NOMO-1 treated with dmso at 0.1 percent for 144 hours (cell line): ENCODE data around the gene NCK1.
"Not testable (repeated sequence)": the region's sequence is repeated elsewhere in the genome, so short reads cannot be mapped to it uniquely, and the experiment has no call there.

Experiments used
- DNase-seq: peaks from one replicate; lab custom pipeline; 2025; ENCODE audit not compliant: unreplicated experiment; lab: John Stamatoyannopoulos, UW

NCK1 gene

DNA sequence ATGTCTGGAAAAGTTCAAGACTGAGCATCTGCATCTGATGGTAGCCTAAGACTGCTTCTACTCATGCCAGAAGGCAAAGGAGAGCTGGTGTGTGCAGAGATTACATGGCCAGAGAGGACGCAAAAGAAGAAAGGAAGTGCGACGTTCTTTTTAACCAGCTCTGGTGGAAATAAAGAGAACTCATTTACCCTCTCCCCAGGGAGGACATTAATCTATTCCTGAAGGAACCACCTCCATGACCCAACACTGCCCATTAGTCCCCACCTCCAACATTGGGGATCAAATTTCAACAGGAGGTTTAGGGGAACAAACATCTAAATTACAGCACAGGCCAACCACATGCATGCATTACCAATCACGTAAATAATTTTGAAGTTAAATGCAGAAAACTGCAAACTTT is 1.5 kb upstream of the NCK1 start:
- no peak for DNase-seq

- peak; percentile 44 for DNase-seq
These were observed 762 bp downstream of the NCK1 start for GRCh38 chr3:136862617-136863322.

GRCh38 chr3:136869282-136869681 is 7.3 kb downstream of the NCK1 start:
- DNase-seq: no peak

- DNase-seq: not testable (repeated sequence)
These were observed 10.2 kb downstream of the NCK1 start for GRCh38 chr3:136872258-136872657.

DNA sequence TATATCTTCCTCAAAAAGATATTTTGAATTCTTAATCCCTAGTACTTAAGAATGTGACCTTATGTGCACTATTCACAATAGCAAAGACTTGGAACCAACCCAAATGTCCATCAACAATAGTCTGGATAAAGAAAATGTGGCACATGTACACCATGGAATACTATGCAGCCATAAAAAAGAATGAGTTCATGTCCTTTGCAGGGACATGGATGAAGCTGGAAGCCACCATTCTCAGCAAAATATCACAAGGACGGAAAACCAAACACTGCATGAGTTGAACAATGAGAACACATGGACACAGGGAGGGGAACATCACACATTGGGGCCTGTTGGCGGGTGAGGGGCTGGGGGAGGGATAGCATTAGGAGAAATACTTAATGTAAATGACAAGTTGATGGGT is 17.5 kb downstream of the NCK1 start:
- not testable (repeated sequence) for DNase-seq

DNA sequence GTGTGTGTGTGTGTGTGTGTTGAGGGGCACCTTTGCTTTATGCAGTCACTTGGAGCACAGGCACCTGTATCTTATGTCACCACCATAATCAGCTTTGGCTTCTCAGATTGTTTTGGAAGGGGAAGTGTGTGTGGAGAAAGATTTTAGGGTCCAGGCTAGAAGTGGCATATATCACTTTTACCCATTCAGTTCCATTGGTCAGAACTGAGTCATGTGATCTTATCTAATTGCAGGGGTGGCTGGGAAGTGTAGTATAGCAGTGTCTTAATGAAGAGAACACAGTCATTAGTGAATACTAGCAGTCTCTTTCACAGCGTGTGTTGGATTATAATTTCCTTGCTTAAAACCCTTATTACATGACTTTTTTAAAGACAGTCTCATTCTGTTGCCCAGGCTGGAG is 20.6 kb downstream of the NCK1 start:
- no peak for DNase-seq

DNA sequence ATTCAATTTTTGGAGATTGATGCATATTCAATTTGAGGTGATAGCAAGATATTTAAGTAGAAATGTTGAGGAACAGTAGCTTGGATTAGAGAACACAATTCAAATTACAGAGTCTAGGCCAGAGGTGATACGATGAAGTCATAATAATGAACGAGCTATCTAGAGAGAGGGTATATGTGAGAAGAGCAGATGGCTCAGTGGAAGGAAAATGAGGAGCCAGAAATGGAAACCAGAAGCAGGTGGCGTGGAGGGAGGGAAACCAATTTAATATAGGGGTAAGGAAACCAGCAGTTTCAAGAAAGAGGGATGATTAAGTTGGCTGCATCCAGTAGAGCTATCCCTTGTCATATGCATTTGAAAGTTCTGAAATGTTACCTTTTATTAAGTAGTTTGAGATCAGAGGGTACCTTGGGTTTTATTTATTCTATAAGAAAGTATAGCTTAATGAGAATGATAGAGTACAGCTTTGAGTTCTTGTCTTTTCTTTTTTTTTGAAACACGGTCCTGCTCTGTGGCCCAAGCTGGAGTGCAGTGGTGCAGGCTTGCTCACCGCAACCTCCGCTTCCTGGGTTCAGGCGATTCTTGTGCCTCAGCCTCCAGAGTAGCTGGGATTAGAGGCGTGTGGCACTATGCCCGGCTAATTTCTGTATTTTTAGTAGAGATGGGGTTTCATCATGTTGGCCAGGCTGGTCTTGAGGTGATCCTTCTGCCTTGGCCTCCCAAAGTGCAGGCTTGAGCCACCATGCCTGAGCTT is 22.1 kb downstream of the NCK1 start:
- no peak for DNase-seq

DNA sequence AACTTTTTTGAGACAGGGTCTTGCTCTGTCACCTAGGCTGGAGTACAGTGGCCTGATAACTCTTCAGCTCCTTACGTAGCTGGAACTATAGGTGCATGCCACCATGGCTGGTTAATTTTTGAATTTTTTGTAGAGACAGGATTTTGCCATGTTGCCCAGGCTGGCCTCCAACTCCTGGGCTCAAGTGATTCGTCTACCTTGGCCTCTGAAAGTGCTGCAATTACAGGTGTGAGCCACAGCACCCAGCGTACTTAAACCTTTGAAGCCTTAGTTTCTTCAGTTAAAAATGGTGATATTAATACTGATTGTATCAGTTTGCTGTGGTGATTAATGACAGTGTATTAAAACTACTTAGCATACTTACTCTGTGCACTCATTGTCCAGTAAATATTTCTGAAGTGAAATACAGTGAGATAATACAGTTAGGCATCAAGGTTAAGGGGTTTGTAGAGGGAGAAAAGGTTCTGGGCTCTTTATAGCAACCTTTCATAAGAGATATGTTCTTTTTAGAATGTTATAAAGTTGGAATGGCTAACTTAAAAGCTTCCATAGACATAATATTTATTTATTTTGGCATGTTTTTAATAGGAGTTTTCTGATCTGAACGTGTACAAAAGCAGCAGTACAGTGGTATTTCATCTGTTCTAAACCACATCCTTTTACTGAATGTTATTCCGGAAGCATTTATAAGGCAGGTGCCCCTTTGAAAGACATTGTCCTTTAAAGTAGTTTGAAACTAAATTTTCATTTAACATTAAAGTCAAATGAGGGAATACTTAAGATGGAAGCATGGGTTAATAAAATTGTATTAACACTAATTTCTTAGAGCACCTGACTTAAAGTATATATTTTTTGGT is 23.6 kb downstream of the NCK1 start:
- no peak for DNase-seq

GRCh38 chr3:136889947-136890346 is 27.9 kb downstream of the NCK1 start:
- DNase-seq: no peak

GRCh38 chr3:136891934-136892855 is 30.2 kb downstream of the NCK1 start:
- no peak for DNase-seq

DNA sequence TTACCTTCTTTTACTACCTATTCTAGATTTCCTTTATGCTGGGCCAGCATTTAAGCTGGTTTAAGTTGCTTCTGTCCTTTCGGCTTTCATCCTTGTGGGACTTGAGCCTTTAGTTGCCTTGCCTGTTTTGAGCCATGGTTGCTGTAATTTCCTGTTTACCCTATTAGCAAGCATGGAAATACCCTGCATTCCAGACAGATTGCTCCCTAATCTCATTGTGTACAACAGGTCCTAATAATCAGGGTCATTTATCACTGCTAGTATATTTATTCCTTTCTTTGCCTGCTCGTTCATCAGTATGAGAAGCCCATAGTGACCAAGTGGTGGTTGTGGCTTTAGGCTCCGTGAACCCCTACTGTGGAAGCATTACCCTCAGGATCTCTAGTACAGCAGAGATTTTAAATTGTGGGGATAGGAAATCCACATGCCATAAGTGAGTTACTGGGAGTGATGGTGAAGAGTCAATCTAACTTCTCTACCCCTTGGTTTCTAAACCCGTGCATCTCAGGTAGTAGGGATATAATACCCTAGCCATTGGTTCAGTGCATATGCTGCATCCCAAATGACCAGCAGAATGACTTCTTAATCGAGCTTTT is 31.9 kb downstream of the NCK1 start:
- no peak for DNase-seq

DNA sequence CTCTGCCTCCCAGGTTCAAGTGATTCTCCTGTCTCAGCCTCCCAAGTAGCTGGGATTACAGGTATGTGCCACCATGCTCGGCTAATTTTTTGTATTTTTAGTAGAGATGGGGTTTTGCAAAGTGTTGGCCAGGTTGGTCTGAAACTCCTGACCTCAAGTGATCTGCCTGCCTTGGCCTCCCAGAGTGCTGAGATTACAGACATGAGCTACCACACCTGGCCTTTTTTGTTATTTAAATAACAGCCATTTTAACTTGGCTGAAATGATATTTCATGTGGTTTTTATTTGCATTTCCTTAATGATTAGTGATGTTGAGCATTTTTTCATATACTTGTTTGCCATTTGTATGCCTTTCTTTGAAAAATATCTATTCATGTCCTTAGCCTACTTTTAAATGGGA is 35.2 kb downstream of the NCK1 start:
- DNase-seq: not testable (repeated sequence)

- DNase-seq: no peak
These were observed 36.5 kb downstream of the NCK1 start for GRCh38 chr3:136898549-136898948.

DNA sequence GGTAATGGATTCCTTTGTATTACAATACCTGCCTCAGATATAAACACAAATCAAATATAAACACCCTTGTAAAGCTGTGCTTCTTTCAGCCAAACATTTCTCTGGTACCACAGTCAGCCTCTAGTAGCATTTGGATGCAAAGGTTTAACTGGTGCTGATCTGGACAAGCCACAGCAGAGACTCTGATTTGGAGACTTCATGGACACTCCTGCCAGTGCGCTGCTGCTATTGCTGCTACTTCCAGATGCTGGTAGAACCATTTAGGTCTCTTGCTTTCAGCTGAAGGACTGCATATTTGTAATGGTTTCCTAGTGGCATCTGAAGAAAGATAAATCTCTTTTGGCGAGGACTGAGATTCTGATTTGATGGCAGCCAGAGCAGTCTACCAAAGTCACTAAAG is 36.9 kb downstream of the NCK1 start:
- no peak for DNase-seq

GRCh38 chr3:136899622-136900158 is 37.7 kb downstream of the NCK1 start:
- DNase-seq: no peak

DNA sequence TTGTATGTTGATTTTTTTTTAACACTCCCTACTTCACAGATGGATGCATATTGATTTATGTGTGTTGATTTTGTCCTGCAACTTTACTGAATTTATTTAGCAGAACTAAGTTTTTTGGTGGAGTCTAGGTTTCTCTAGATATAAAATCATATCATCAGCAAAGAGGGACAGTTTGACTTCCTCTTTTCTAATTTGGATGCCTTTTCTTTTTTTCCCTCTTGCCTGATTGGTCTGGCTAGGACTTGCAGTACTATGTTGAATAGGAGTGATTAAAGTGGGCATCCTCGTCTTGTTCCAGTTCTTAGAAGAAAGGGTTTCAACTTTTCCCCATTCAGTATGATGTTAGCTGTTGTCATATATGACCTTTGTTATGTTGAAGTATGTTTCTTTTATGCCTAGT is 38.7 kb downstream of the NCK1 start:
- DNase-seq: not testable (repeated sequence)

DNA sequence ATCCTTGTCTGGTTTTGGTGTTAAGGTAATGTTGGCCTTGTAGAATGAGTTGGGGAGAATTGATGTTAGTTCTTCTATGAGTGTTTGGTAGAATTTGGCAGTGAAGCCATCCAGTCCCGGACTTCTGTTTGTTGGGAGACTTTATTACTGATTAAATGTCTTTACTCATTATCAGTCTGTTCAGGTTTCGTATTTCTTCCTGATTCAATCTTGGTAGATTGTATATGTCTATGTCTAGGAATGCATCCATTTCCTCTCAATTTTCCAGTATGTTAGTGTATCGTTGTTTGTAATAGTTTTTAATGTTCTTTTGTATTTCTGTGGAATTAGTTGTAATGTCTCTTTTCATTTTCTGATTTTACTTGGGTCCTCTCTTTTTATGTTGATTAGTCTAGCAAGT is 39.4 kb downstream of the NCK1 start:
- no peak for DNase-seq

- DNase-seq: not testable (repeated sequence)
These were observed 40.5 kb downstream of the NCK1 start for GRCh38 chr3:136902530-136902929.

DNA sequence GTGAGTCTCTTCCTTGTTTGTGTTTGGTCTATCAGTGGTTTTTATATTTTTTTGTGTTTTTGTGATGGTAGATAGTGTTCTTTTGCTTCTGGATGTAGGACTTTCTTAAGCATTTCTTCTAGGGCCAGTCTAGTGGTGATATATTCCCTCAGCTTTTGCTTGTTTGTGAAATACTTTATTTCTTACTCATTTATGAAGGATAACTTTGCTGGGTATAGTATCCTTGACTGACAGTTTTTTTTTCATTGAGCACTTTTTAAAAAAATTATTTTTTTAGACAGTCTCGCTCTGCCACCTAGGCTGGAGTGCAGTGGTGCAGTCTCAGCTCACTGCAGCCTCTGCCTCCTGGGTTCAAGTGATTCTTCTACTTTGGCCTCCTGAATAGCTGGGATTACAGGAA is 41.9 kb downstream of the NCK1 start:
- no peak for DNase-seq

DNA sequence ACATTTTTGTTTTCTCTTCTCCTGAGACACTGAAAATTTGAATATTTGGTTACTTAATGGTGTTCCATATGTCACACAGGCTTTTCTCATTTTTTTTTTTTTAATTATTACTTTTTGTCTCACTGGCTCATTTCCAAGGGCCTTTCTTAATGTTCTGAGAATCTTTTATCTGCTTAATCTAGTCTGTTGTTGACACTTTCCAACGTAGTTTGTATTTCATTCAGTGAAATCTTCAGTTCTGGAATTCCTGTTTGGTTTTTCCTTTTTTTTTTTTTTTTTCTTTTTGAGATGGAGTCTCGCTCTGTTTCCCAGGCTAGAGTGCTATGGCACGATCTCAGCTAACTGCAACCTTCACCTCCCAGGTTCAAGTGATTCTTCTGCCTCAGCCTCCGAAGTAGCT is 42.7 kb downstream of the NCK1 start:
- DNase-seq: no peak
